Tibial artery (tissue), 4 donors: ENCODE data around the gene RGL2.
A peak's percentile ranks its signal among the peaks of the same experiment; 100 is the strongest.
"Not testable (repeated sequence)": the region's sequence is repeated elsewhere in the genome, so short reads cannot be mapped to it uniquely, and the experiment has no call there.

Experiments
- DNase-seq, 2 donors: peaks; one replicate each; pipeline ENCODE4 v3.0.0-alpha.2; 2019
- H3K27ac ChIP-seq, 2 donors: fragments of 200-600 bp; sonication (generic) in 1 of 2; 1 replicate in 1 of 2; 2 replicates in 1 of 2; pipeline ENCODE4 v1.5.1; 2018 to 2019; ENCODE audit warnings: mild to moderate bottlenecking in 1 of 2
- H3K27me3 ChIP-seq, 2 donors: fragments of 200-600 bp; sonication (generic) in 1 of 2; one replicate each; pipeline versions ENCODE4 v1.5.1 to v1.6.0; 2016 to 2019
- H3K36me3 ChIP-seq, 3 donors: fragments of 200-600 bp; sonication (generic) in 2 of 3; one replicate each; pipeline ENCODE4 v1.5.1; 2016 to 2019; ENCODE audit warnings: mild to moderate bottlenecking in 2 of 3
- H3K4me1 ChIP-seq, 4 donors: fragments of 200-600 bp; sonication (generic) in 2 of 4; 1 replicate in 3 of 4; 2 replicates in 1 of 4; pipeline ENCODE4 v1.5.1; 2016 to 2019
- H3K4me3 ChIP-seq, 2 donors: fragments of 200-600 bp; sonication (generic) in 1 of 2; 1 replicate in 1 of 2; 2 replicates in 1 of 2; pipeline ENCODE4 v1.5.1; 2018 to 2019; ENCODE audit warnings: mild to moderate bottlenecking in 2 of 2
- H3K9me3 ChIP-seq, 3 donors: fragments of 200-600 bp; sonication (generic) in 1 of 3; one replicate each; pipeline ENCODE4 v1.5.1; 2016 to 2019
- CTCF ChIP-seq, 2 experiments: fragments of 200-600 bp in 1 of 2; fragments of 450-650 bp in 1 of 2; IDR thresholded peaks; one replicate each; pipeline ENCODE4 v1.5.1; 2017 to 2019; ENCODE audit warnings: antibody characterized with exemption in 2 of 2, mild to moderate bottlenecking in 1 of 2, moderate library complexity in 1 of 2
- intact Hi-C: fragments of 100-400 bp; cut with DNase I; formaldehyde crosslinking; loops from one replicate; pipeline ENCODE4 v1.15.0; 2023; ENCODE audit warnings: low total_unique reads

RGL2 gene, protein sequence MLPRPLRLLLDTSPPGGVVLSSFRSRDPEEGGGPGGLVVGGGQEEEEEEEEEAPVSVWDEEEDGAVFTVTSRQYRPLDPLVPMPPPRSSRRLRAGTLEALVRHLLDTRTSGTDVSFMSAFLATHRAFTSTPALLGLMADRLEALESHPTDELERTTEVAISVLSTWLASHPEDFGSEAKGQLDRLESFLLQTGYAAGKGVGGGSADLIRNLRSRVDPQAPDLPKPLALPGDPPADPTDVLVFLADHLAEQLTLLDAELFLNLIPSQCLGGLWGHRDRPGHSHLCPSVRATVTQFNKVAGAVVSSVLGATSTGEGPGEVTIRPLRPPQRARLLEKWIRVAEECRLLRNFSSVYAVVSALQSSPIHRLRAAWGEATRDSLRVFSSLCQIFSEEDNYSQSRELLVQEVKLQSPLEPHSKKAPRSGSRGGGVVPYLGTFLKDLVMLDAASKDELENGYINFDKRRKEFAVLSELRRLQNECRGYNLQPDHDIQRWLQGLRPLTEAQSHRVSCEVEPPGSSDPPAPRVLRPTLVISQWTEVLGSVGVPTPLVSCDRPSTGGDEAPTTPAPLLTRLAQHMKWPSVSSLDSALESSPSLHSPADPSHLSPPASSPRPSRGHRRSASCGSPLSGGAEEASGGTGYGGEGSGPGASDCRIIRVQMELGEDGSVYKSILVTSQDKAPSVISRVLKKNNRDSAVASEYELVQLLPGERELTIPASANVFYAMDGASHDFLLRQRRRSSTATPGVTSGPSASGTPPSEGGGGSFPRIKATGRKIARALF

DNA sequence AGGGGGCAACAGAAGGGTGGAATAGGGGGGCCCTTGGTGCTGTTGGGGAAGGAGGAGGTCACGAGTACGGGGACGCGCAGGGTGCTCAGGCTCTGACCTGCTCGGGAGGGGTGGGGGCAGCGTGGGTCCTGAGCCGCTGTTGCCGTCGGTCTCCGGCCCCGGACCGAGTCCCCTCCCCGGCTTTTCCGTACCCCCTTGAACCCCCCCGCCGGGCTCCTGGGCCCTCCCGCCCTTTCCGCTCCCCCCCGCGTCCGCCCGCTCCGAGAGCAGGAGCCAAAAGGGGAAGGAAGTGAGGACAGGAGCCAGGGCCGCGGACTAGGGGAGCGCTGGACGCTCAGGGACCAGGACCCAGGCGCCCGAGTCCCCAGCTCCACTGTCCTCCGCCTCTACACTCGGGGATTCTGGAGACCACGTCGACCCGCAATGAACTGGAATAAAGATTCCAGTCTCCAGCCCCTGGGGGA, at the start of gene RGL2:
Gene RGL2 (minus strand): TSS at position 170 of the 464 bp plus-strand sequence. CDS start 332 bp downstream, outside the sequence.
- Histone ChIP-seq H3K27ac (peak within 1 kb of the TSS; percentile 94 to 97), H3K27me3 (no peaks in the 10 kb centered on the region), H3K4me3 (peak within 1 kb of the TSS; percentile 76 to 79), H3K36me3 (peaks cover 6 to 50% (median 30%) of the 10 kb centered on the region in 3 donors), H3K9me3 (no peaks in the 10 kb centered on the region), H3K4me1 (peaks cover 0 to 42% (median 24%) of the 10 kb centered on the region in 4 donors)
- DNase-seq: peak; percentile 88 to 95
- intact Hi-C loops: loop anchor here (10.0 kb wide), 1 partner anchor 116 kb away; the partner anchor contains the start of genes CUTA and PHF1
- TF ChIP-seq CTCF (IDR thresholded peaks at IDR 0.05): no peak

DNA sequence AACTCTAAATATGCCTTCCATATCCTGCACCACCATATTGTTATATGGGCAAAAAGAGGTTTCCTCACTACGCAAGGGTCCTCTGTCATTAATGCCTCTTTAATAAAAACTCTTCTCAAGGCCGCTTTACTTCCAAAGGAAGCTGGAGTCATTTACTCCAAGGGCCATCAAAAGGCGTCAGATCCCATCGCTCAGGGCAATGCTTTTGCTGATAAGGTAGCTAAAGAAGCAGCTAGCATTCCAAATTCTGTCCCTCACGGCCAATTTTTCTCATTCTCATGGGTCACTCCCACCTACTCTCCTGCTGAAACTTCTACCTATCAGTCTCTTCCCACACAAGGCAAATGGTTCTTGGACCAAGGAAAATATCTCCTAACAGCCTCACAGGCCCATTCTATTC, 49.1 kb upstream of the RGL2 start:
- no peaks in the 10 kb centered on the region for H3K27me3 ChIP-seq
- intact Hi-C loops: no loop called here
- no peak for TF ChIP-seq CTCF (IDR thresholded peaks at IDR 0.05)
- H3K4me3 ChIP-seq: no peak overlapping the region
- H3K27ac ChIP-seq: no peak overlapping the region
- peaks cover 0 to 10% (median 4%) of the 10 kb centered on the region in 4 donors for H3K4me1 ChIP-seq
- no peaks in the 10 kb centered on the region for H3K9me3 ChIP-seq
- H3K36me3 ChIP-seq: no peaks in the 10 kb centered on the region
- no peak for DNase-seq

- intact Hi-C loops, H3K36me3 ChIP-seq, H3K4me3 ChIP-seq, H3K9me3 ChIP-seq, H3K27ac ChIP-seq, DNase-seq, H3K4me1 ChIP-seq, H3K27me3 ChIP-seq: not testable (repeated sequence)
Measured at GRCh38 chr6:33346972-33347371, 48.2 kb upstream of the RGL2 start.

DNA sequence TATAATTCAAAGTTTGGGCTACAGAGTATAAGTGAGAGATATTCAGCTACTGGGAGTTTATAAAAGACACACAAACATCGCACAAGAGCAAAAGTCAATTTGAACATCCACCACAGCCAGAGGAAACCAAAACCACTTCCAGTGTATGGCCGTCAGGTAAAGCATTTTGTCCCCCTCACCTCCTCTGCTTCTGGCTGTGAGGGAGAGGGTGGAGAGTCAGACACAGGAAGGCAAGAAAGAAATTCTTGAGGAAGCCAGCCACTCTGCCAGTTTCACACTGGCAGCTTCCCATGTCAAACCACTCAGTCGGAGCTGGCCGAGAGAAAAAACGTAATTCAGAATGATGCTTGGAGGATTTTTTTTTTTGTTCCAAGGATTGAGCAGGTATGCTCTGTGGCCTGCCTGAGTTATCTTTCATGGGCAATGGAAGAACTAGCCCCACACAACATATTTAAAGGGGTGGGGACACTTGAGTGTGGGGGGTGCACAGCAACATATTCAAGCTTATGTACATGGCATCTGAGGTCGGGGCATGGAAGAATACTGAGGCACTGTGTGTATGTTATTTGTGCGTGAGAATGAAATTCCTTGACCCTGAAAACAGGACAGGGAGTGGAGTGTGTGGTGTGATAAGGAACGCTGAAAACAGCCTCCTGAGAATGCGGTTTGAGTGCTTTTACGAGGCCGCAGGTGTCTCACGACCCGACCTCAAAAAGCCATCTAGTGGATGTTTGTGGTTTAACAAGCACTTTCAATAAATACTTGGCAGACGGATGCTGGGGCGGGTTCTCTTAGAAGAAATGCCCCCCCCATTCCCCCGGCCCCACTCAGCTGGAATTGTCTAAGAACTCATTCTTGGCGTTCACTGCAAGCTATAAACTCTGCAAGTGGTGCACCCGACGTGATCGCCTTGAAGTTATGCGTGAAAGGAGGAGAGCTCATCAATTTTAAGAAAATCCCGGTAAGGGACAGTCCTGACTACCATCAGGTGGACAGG, 46.3 kb upstream of the RGL2 start:
- Histone ChIP-seq H3K36me3 (no peaks in the 10 kb centered on the region), H3K4me1 (peaks cover 0 to 10% (median 4%) of the 10 kb centered on the region in 4 donors), H3K9me3 (no peaks in the 10 kb centered on the region), H3K4me3 (peak overlapping the region in 1 of 2 donors; percentile 0), H3K27ac (no peak overlapping the region), H3K27me3 (no peaks in the 10 kb centered on the region)
- TF ChIP-seq CTCF (IDR thresholded peaks at IDR 0.05): peak; percentile 55 to 61
- intact Hi-C loops: no loop called here
- DNase-seq: peak; percentile 46 to 67

DNA sequence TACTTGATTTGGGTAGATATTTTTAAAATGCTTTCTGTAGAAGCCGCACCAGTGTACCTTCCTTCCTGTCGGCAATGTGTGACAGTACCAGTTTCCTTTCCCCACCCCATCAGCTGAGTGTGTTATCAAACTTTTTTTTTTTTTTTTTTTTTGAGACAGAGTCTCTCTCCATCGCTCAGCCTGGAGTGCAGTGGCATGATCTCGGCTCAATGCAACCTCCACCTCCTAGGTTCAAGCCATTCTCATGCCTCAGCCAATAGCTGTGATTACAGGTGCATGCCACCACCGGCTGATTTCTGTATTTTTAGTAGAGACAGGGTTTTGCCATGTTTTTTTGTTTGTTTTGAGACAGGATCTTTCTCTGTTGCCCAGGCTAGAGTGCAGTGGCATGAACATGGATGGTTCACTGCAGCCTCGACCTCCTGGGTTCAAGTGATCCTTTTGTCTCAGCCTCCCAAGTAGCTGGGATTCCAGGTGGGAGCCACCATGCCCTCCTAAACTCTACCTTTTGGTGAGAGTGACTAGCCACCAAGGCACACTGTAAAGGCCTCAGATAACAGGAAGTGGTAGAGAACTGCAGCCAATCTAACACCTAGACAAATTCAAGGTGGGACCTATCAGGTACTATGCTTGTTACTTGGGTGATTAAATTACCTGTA, 45.3 kb upstream of the RGL2 start:
- H3K27me3 ChIP-seq: no peaks in the 10 kb centered on the region
- TF ChIP-seq CTCF (IDR thresholded peaks at IDR 0.05): no peak
- H3K4me1 ChIP-seq: peaks cover 0 to 10% (median 4%) of the 10 kb centered on the region in 4 donors
- H3K36me3 ChIP-seq: no peaks in the 10 kb centered on the region
- no peak overlapping the region for H3K27ac ChIP-seq
- no peak overlapping the region for H3K4me3 ChIP-seq
- intact Hi-C loops: no loop called here
- no peak for DNase-seq
- H3K9me3 ChIP-seq: no peaks in the 10 kb centered on the region

DNA sequence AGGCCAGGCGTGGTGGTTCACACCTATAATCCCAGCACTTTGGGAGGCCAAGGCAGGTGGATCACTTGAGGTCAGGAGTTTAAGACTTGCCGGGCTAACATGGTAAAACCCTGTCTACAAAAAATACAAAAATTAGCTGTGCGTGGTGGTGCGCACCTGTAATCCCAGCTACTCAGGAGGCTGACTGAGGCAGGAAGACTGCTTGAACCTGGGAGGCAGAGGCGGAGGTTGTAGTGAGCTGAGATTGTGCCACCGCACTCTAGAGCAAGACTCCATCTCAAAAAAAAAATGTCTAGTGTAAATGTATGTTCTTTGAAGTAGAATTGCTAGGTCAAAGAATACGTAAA, 44.8 kb upstream of the RGL2 start:
- H3K36me3 ChIP-seq, H3K4me3 ChIP-seq, H3K4me1 ChIP-seq, H3K27me3 ChIP-seq, intact Hi-C loops, H3K27ac ChIP-seq, H3K9me3 ChIP-seq, DNase-seq: not testable (repeated sequence)
